HuH-7 (cell line): ENCODE results near the gene UBIAD1.
"Not testable (repeated sequence)": the region's sequence is repeated elsewhere in the genome, so short reads cannot be mapped to it uniquely, and the experiment has no call there.

Source experiments
- DNase-seq: peaks from one replicate; pipeline ENCODE4 v3.0.0; 2011; ENCODE audit warnings: low spot score

Gene UBIAD1

GRCh38 chr1:11272832-11273594, at the start of gene UBIAD1:
UBIAD1 (plus strand) TSS chr1:11273198; CDS start chr1:11273532, 334 bp downstream.
- DNase-seq = peak; percentile 76

GRCh38 chr1:11227106-11228077, 45.6 kb upstream of the UBIAD1 start:
- no peak for DNase-seq

GRCh38 chr1:11229203-11229602, 43.8 kb upstream of the UBIAD1 start:
- DNase-seq = no peak

GRCh38 chr1:11233208-11233607, 39.8 kb upstream of the UBIAD1 start:
- DNase-seq = no peak

- no peak for DNase-seq
These were observed 35.6 kb upstream of the UBIAD1 start for GRCh38 chr1:11237356-11237755.

- no peak for DNase-seq
These were observed 34.7 kb upstream of the UBIAD1 start for GRCh38 chr1:11238311-11238710.

- DNase-seq = no peak
These were observed 27.8 kb upstream of the UBIAD1 start for GRCh38 chr1:11245248-11245647.

GRCh38 chr1:11245904-11246719, 26.9 kb upstream of the UBIAD1 start:
- DNase-seq = no peak

GRCh38 chr1:11248169-11248568, 24.8 kb upstream of the UBIAD1 start:
- DNase-seq = no peak

- no peak for DNase-seq
These were observed 20.5 kb upstream of the UBIAD1 start for GRCh38 chr1:11252538-11252937.

- DNase-seq = no peak
These were observed 19.8 kb upstream of the UBIAD1 start for GRCh38 chr1:11253226-11253625.

- no peak for DNase-seq
These were observed 16.7 kb upstream of the UBIAD1 start for GRCh38 chr1:11256299-11256698.

GRCh38 chr1:11262171-11263049, 10.6 kb upstream of the UBIAD1 start, which contains the start of gene MTOR:
MTOR (minus strand) TSS chr1:11262551; CDS start chr1:11259409, 3,142 bp downstream.
- peak; percentile 96 for DNase-seq

GRCh38 chr1:11266268-11267074, 6.5 kb upstream of the UBIAD1 start:
- DNase-seq = no peak

- not testable (repeated sequence) for DNase-seq
These were observed 5.4 kb upstream of the UBIAD1 start for GRCh38 chr1:11267350-11268337.

- DNase-seq = no peak
These were observed 510 bp upstream of the UBIAD1 start for GRCh38 chr1:11272544-11272831.

- no peak for DNase-seq
These were observed 717 bp downstream of the UBIAD1 start for GRCh38 chr1:11273595-11274234.

- no peak for DNase-seq
These were observed 6.2 kb downstream of the UBIAD1 start for GRCh38 chr1:11279152-11279551.

- no peak for DNase-seq
These were observed 6.6 kb downstream of the UBIAD1 start for GRCh38 chr1:11279630-11280029.
